ENCODE results near the gene DTYMK.

The DTYMK gene

DNA sequence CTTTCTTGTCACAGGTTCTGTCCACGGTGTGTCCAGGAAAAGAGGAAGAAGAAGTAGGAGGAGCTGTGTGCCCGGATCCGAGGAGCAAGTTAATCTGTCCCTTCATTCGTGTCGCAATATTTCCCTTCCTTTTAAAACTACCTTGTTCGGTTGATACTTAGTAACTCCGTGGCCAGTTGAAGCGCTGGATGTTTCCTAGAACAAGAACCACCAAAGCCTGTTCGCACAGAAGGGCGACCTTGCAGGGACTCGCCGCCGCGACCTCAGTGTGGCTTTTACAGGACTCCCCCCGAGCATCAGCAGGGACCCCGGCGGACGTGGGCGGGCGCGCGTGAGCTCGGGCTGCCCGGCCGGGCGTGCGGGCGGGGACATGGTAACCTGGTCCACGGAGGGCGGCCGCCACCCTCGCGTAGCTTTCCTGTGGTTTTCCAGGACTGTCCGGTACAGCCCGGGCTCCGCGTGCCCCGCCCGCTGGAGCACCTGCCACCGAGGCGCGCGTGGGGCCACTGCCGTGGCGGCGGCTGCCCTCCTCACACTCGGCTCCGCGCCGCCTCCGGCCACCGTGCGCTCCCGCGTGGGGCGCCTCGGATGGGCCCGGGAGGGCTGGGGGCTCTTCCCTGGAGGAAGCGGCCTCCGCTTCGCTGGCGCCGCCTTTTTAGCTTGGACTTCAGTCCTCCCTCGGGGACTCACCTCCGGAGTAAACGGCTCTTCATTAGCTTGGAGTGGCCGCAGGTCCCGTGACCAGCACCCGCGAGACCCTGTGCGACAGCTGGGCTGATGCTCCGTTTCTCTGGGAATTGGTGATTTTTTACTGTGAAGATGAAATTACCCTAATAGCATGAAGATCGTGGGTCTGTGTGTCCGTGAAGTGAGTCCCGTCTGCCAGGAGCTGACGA, 38.6 kb upstream of the DTYMK start:
- H3K4me3 ChIP-seq (ENCODE audit: low read depth, low read length): no peak overlapping the region
- DNase-seq (ENCODE audit: low read depth, low spot score): no peak
- in situ Hi-C loops (cut with HindIII; ENCODE audit: low sequenced_read_pairs): no loop called here
- TF ChIP-seq, protein P1, sequence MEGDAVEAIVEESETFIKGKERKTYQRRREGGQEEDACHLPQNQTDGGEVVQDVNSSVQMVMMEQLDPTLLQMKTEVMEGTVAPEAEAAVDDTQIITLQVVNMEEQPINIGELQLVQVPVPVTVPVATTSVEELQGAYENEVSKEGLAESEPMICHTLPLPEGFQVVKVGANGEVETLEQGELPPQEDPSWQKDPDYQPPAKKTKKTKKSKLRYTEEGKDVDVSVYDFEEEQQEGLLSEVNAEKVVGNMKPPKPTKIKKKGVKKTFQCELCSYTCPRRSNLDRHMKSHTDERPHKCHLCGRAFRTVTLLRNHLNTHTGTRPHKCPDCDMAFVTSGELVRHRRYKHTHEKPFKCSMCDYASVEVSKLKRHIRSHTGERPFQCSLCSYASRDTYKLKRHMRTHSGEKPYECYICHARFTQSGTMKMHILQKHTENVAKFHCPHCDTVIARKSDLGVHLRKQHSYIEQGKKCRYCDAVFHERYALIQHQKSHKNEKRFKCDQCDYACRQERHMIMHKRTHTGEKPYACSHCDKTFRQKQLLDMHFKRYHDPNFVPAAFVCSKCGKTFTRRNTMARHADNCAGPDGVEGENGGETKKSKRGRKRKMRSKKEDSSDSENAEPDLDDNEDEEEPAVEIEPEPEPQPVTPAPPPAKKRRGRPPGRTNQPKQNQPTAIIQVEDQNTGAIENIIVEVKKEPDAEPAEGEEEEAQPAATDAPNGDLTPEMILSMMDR (IDR thresholded peaks at IDR 0.05; ENCODE audit: low read depth, low read length): no peak

DNA sequence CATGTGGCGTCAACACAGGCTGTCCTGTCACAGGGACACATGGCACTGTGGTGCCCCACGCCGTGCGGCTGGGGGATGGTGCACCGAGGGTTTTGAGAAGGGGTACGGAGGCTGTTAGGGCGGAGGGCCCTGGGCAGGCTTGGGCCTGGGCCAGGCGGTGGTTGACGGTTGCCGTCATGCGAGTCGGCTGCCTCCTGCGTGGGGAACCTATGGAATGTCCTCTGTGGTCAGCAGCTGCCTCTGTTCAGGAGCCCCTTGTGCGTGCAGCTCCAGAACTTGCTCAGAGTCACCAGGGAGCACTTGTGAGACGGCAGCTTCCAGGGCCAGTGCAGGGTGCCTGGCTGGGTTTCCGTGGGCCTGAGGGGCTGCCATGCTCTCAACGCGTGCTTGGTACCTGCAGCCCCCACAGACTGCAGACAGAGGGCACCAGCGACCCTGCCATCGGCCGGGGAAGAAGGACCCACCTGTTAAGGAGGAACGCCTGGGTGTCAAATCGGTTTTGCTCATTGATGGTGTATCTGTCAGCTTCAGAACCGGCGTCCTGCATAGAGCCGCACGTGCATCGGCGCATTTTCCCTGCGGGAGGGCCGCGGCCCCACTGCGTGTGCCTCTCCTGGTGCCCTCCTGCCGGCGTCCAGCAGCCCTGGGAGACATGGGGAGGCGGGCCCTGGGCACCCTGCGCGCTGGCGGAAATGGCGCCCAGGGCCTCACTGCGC, 37.8 kb upstream of the DTYMK start:
- no peak overlapping the region for H3K4me3 ChIP-seq (ENCODE audit: low read depth, low read length)
- DNase-seq (ENCODE audit: low read depth, low spot score): no peak
- in situ Hi-C loops (cut with HindIII; ENCODE audit: low sequenced_read_pairs): no loop called here
- TF ChIP-seq, protein P1 (IDR thresholded peaks at IDR 0.05; ENCODE audit: low read depth, low read length): peak; percentile 30

DNA sequence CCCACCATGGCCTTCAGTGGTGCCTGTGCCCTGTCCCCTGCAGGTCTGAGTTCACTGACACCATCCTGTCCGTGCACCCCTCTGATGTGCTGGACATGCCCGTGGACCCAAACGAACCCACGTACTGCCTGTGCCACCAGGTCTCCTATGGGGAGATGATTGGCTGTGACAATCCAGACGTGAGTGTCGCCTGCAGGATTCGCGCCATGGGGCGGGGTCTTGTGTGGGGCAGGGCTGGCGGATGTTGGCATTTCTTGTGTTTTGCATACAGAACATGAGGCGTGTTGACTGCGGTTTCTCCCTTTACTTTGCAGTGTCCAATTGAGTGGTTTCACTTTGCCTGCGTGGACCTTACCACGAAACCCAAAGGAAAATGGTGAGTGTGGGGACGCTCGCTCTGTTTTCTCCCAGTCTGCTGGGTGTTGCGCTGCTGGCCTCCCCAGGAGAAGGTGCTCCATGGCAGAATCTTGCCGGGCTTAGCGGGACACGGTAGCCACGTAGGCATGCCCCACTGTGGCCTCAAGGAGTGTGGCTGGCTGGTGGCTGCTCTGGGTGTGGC, 36.4 kb upstream of the DTYMK start:
- H3K4me3 ChIP-seq (ENCODE audit: low read depth, low read length): no peak overlapping the region
- TF ChIP-seq, protein P1 (IDR thresholded peaks at IDR 0.05; ENCODE audit: low read depth, low read length): no peak
- no peak for DNase-seq (ENCODE audit: low read depth, low spot score)
- in situ Hi-C loops (cut with HindIII; ENCODE audit: low sequenced_read_pairs): no loop called here

DNA sequence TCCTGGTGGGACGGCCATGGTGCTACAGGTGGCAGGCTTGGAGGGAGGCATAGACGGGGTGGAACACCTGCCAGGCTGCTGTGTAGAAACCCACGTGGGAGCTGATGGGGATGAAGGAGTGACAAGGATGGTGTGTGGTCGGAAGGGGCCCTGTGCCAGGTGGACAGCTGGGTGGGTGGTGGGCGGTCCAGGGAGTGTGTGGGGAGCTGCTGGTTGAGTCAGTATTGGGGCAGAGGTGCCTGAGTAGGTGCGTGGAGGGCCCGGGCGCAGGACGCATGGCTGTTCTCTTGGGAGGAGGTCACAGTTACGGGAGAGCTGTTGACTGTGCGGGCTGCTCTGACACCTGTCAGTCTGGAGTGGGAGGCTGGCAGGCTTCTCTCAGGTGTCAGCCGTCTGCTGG, 35.2 kb upstream of the DTYMK start:
- no peak overlapping the region for H3K4me3 ChIP-seq (ENCODE audit: low read depth, low read length)
- in situ Hi-C loops (cut with HindIII; ENCODE audit: low sequenced_read_pairs): no loop called here
- TF ChIP-seq, protein P1 (IDR thresholded peaks at IDR 0.05; ENCODE audit: low read depth, low read length): no peak
- no peak for DNase-seq (ENCODE audit: low read depth, low spot score)

DNA sequence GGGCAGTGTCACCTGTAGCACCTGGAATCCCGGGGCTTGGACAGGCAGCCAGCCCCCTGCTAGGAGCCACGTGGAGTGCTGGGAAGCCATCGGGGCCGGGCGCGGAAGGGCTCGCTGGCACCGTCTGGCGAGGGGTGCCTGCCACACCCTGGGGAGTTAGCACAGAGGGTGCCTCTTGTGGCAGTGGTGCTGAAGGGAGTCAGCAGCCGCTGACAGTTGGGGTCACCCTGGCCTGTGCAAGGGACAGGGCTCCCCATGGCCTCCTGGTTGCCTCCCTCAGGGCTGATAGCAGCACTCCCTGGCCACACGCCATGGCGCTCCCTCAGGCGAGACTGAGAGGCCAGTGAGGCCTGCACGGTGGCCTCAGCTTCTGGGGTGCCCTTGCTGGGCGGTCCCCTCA, 33.9 kb upstream of the DTYMK start:
- in situ Hi-C loops (cut with HindIII; ENCODE audit: low sequenced_read_pairs): no loop called here
- H3K4me3 ChIP-seq (ENCODE audit: low read depth, low read length): no peak overlapping the region
- TF ChIP-seq, protein P1 (IDR thresholded peaks at IDR 0.05; ENCODE audit: low read depth, low read length): no peak
- DNase-seq (ENCODE audit: low read depth, low spot score): no peak

DNA sequence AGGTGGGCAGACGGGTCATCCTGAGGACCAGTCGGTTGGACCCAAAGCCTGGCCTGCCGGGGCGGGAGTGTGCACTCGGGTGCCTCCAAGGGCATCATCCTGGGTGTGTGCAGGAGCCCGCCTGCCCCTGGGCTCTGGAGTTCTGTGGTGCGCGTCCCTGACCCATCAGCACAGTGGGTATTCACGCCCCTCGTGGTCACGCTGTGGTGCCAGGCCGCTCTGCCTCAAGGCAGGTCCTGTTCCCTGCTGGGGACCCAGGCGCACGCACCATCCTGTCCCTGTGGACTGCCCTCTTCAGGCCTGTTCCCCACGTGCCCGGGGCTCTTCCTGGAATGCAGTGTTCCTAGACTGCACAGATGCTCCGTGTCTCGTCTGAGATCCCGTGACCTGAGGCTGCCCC, 33.5 kb upstream of the DTYMK start:
- TF ChIP-seq, protein P1 (IDR thresholded peaks at IDR 0.05; ENCODE audit: low read depth, low read length): no peak
- DNase-seq (ENCODE audit: low read depth, low spot score): no peak
- in situ Hi-C loops (cut with HindIII; ENCODE audit: low sequenced_read_pairs): no loop called here
- H3K4me3 ChIP-seq (ENCODE audit: low read depth, low read length): no peak overlapping the region
